ENCODE measurements around the gene ACLY.
"Not testable (repeated sequence)": the region's sequence is repeated elsewhere in the genome, so short reads cannot be mapped to it uniquely, and the experiment has no call there.

ACLY gene

GRCh38 chr17:41909088-41909487 lies 9.7 kb downstream of the ACLY start:
- DNase-seq, result no peak

- no peak for DNase-seq
Observed at GRCh38 chr17:41907633-41908539, 10.9 kb downstream of the ACLY start.

- DNase-seq, result no peak
Observed at GRCh38 chr17:41907185-41907556, 11.6 kb downstream of the ACLY start.

GRCh38 chr17:41906465-41907184 lies 12.1 kb downstream of the ACLY start:
- DNase-seq, result no peak

- DNase-seq, result no peak
Observed at GRCh38 chr17:41905172-41905571, 13.6 kb downstream of the ACLY start.

- no peak for DNase-seq
Observed at GRCh38 chr17:41904242-41904841, 14.4 kb downstream of the ACLY start.

GRCh38 chr17:41901646-41902045 lies 17.1 kb downstream of the ACLY start:
- DNase-seq, result no peak

GRCh38 chr17:41896726-41897125 lies 22.0 kb downstream of the ACLY start:
- no peak for DNase-seq

GRCh38 chr17:41895617-41896016 lies 23.1 kb downstream of the ACLY start:
- DNase-seq, result no peak

GRCh38 chr17:41894791-41895331 lies 23.9 kb downstream of the ACLY start:
- no peak for DNase-seq

- DNase-seq, result no peak
Observed at GRCh38 chr17:41893384-41893783, 25.4 kb downstream of the ACLY start.

- no peak for DNase-seq
Observed at GRCh38 chr17:41892021-41892376, 26.8 kb downstream of the ACLY start.

GRCh38 chr17:41891135-41892020 lies 27.4 kb downstream of the ACLY start:
- no peak for DNase-seq

- DNase-seq, result no peak
Observed at GRCh38 chr17:41888332-41888965, 30.3 kb downstream of the ACLY start.

GRCh38 chr17:41885733-41886132 lies 33.0 kb downstream of the ACLY start:
- no peak for DNase-seq

GRCh38 chr17:41882756-41883155 lies 36.0 kb downstream of the ACLY start:
- DNase-seq, result no peak

- no peak for DNase-seq
Observed at GRCh38 chr17:41880130-41880529, 38.6 kb downstream of the ACLY start.

GRCh38 chr17:41874293-41874670 lies 44.5 kb downstream of the ACLY start:
- DNase-seq, result not testable (repeated sequence)

GRCh38 chr17:41873559-41874292 lies 45.0 kb downstream of the ACLY start:
- DNase-seq, result no peak

GRCh38 chr17:41871789-41872188 lies 47.0 kb downstream of the ACLY start:
- no peak for DNase-seq

GRCh38 chr17:41870627-41871026 lies 48.1 kb downstream of the ACLY start:
- no peak for DNase-seq
